ENCODE results near the gene MMGT1. TPM values are rescaled to one million over a fixed set of nuclear protein-coding genes. Genes with fewer than 3 reads are reported as not detected.

MMGT1 gene
- total RNA-seq, 1 experiment from 2014 or later, result 26.2 TPM

GRCh38 chrX:135975421-135975820, 1.6 kb upstream of the MMGT1 start:
- Histone ChIP-seq H3K4me2 (no peak overlapping the region), H2AFZ (no peak overlapping the region), H4K20me1 (ENCODE audit: insufficient read depth) (peaks cover 12% of the 10 kb centered on the region; the same call in 1 of the 2 replicates), H3F3A (ENCODE audit: insufficient read depth, low read depth) (peaks cover 42% of the 10 kb centered on the region), H3K27me3 (ENCODE audit: insufficient read depth, low read depth) (0 out of 2 replicates have a peak, but pooled peaks cover 10% of the 10 kb centered on the region), H3K9me3 (ENCODE audit: insufficient read depth, low read depth) (no peaks in the 10 kb centered on the region), H3K79me2 (ENCODE audit: low read depth) (peaks cover 26% of the 10 kb centered on the region), H3K4me3 (no peak overlapping the region), H3K9me2 (ENCODE audit: insufficient read depth) (no peaks in the 10 kb centered on the region), H3K4me1 (replicated peaks; ENCODE audit: insufficient read depth) (peaks cover 28% of the 10 kb centered on the region), H3K27ac (no peak overlapping the region), H3K36me3 (ENCODE audit: low read depth) (no peaks in the 10 kb centered on the region)
- ChIA-PET CTCF (no interaction called here), POLR2A (ENCODE audit: unreplicated experiment) (no interaction called here)
- TF ChIP-seq, protein P1, sequence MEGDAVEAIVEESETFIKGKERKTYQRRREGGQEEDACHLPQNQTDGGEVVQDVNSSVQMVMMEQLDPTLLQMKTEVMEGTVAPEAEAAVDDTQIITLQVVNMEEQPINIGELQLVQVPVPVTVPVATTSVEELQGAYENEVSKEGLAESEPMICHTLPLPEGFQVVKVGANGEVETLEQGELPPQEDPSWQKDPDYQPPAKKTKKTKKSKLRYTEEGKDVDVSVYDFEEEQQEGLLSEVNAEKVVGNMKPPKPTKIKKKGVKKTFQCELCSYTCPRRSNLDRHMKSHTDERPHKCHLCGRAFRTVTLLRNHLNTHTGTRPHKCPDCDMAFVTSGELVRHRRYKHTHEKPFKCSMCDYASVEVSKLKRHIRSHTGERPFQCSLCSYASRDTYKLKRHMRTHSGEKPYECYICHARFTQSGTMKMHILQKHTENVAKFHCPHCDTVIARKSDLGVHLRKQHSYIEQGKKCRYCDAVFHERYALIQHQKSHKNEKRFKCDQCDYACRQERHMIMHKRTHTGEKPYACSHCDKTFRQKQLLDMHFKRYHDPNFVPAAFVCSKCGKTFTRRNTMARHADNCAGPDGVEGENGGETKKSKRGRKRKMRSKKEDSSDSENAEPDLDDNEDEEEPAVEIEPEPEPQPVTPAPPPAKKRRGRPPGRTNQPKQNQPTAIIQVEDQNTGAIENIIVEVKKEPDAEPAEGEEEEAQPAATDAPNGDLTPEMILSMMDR (conservative IDR thresholded peaks at IDR 0.05), result no peak
- no peak for TF ChIP-seq EZH2 (IDR thresholded peaks at IDR 0.05; ENCODE audit: low read depth)
- intact Hi-C loops (cut with micrococcal nuclease; ENCODE audit: unreplicated experiment), result loop anchor here (10.0 kb wide), 1 partner anchor 159 kb away; no protein-coding TSS in a partner anchor
- no TSS peak for BruUV-seq (replicated peaks)
- DNase-seq, result no peak

DNA sequence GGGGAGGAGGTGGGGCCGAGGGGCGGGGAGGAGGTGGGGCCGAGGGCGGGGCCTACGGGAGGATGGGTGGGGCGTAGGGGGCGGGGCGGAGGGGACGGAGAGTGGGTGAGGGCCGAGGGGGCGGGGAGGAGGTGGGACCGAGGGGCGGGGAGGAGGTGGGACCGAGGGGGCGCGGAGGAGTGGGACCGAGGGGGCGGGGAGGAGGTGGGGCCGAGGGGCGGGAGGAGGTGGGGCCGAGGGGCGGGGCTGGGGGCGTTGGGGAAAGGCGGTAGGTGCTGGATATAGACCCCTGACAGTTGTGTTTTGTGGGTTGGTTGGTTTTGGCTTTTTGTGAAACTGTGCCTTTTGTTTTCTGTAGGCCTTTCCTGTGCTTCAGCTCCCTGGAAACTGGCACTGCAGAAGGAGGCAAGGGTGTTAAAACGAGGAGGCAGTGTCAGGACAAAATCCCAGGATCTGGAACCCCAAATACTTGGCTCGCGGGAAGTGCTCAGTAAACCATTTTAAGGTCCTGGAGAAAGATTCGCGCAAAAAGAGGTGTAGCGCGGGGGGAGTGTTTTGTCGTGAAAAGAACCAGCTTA, 580 bp upstream of the MMGT1 start:
- no peak overlapping the region for H2AFZ ChIP-seq
- ChIA-PET POLR2A (ENCODE audit: unreplicated experiment) (no interaction called here), CTCF (no interaction called here)
- peaks cover 31% of the 10 kb centered on the region for H3K79me2 ChIP-seq (ENCODE audit: low read depth)
- H3F3A ChIP-seq (ENCODE audit: insufficient read depth, low read depth), result peaks cover 42% of the 10 kb centered on the region
- intact Hi-C loops (cut with micrococcal nuclease; ENCODE audit: unreplicated experiment), result loop anchor here (10.0 kb wide), 1 partner anchor 160 kb away; no protein-coding TSS in a partner anchor
- H3K9me3 ChIP-seq (ENCODE audit: insufficient read depth, low read depth), result no peaks in the 10 kb centered on the region
- H3K4me3 ChIP-seq, result peak overlapping the region; percentile 47; the same call in 1 of the 2 replicates
- no peak overlapping the region for H3K27ac ChIP-seq
- peak overlapping the region; percentile 68 for H3K4me2 ChIP-seq
- H3K27me3 ChIP-seq (ENCODE audit: insufficient read depth, low read depth), result 0 out of 2 replicates have a peak, but pooled peaks cover 6% of the 10 kb centered on the region
- BruUV-seq (replicated peaks), result no TSS peak
- no peaks in the 10 kb centered on the region for H3K9me2 ChIP-seq (ENCODE audit: insufficient read depth)
- H4K20me1 ChIP-seq (ENCODE audit: insufficient read depth), result peaks cover 12% of the 10 kb centered on the region; the same call in 1 of the 2 replicates
- peaks cover 28% of the 10 kb centered on the region for H3K4me1 ChIP-seq (replicated peaks; ENCODE audit: insufficient read depth)
- DNase-seq, result peak in 1 of 2 experiments; percentile 53
- no peaks in the 10 kb centered on the region for H3K36me3 ChIP-seq (ENCODE audit: low read depth)
- TF ChIP-seq, protein P1 (conservative IDR thresholded peaks at IDR 0.05), result no peak

- peak overlapping the region; percentile 99 for H3K4me2 ChIP-seq
- peaks cover 31% of the 10 kb centered on the region for H3K79me2 ChIP-seq (ENCODE audit: low read depth)
- peaks cover 12% of the 10 kb centered on the region; the same call in 1 of the 2 replicates for H4K20me1 ChIP-seq (ENCODE audit: insufficient read depth)
- no peaks in the 10 kb centered on the region for H3K36me3 ChIP-seq (ENCODE audit: low read depth)
- POLR2A ChIA-PET (ENCODE audit: unreplicated experiment), result interaction anchor here (0.6 to 0.7 kb wide), 4 partner anchors 553 to 1020 kb away, joined by 3 to 7 read pairs (median 4); partner anchors contain the start of gene RBMX
- peak overlapping the region; percentile 99 for H3K4me3 ChIP-seq
- H2AFZ ChIP-seq, result peak overlapping the region; percentile 98
- peaks cover 31% of the 10 kb centered on the region for H3F3A ChIP-seq (ENCODE audit: insufficient read depth, low read depth)
- TF ChIP-seq EZH2 (IDR thresholded peaks at IDR 0.05; ENCODE audit: low read depth), result no peak
- TF ChIP-seq, protein P1 (conservative IDR thresholded peaks at IDR 0.05), result peak; percentile 26; the same call in 1 of the 2 replicates
- intact Hi-C loops (cut with micrococcal nuclease; ENCODE audit: unreplicated experiment), result loop anchor here (10.0 kb wide), 1 partner anchor 162 kb away; no protein-coding TSS in a partner anchor
- H3K9me2 ChIP-seq (ENCODE audit: insufficient read depth), result no peaks in the 10 kb centered on the region
- no peaks in the 10 kb centered on the region for H3K9me3 ChIP-seq (ENCODE audit: insufficient read depth, low read depth)
- peak overlapping the region; percentile 93 for H3K27ac ChIP-seq
- BruUV-seq (replicated peaks), result TSS peak; percentile 69
- DNase-seq, result peak in 1 of 2 experiments; percentile 16
- H3K27me3 ChIP-seq (ENCODE audit: insufficient read depth, low read depth), result no peaks in the 10 kb centered on the region
- H3K4me1 ChIP-seq (replicated peaks; ENCODE audit: insufficient read depth), result peaks cover 27% of the 10 kb centered on the region
- CTCF ChIA-PET, result no interaction called here
Measured at GRCh38 chrX:135973025-135973547, 702 bp downstream of the MMGT1 start.
